Measurements from ENCODE around the gene MBNL2. TPM values are rescaled to one million over a fixed set of nuclear protein-coding genes. Genes with fewer than 3 reads are reported as not detected.
A peak's percentile ranks its signal among the peaks of the same experiment; 100 is the strongest.

The MBNL2 gene
- total RNA-seq, 1 donor from 2014 or later = 78.3 TPM

DNA sequence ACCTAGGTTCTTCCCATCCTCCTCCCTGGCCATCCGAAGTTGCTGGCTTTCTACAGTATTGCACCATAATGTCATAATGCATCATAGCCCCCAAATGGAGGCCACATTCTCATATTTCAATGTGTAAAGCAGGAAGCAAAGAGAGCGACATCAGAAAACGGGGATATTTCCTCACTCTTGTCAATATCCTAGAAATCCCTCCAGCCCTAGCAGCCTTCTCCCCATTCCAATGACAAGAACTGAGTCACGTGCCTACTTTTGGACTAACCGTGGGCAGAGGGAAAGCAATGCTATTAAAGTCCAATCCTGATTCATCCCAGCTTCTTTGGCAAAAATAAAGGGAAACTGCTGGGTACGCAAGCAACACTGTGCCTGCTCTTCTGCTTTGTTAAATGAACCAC, 207.5 kb downstream of the MBNL2 start:
- no peak for DNase-seq

DNA sequence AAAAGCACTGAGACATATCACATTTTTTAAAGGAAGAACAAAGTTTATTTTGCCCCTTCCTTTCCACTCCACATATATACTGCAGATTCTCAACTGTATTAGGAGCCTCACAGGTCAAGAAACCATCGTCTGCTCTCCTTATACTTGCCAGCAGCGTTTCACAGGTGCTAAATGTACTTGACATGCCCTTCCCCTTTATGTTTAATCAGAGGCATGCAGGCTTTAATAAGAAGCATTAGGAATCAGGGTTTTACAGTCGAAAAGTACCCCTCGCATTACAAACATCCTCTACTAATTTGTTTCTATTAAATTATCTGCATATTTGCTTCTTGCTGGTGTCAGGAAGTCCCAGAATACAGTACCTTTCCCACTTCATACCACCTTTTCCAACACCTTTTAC, 208.2 kb downstream of the MBNL2 start:
- DNase-seq = no peak

DNA sequence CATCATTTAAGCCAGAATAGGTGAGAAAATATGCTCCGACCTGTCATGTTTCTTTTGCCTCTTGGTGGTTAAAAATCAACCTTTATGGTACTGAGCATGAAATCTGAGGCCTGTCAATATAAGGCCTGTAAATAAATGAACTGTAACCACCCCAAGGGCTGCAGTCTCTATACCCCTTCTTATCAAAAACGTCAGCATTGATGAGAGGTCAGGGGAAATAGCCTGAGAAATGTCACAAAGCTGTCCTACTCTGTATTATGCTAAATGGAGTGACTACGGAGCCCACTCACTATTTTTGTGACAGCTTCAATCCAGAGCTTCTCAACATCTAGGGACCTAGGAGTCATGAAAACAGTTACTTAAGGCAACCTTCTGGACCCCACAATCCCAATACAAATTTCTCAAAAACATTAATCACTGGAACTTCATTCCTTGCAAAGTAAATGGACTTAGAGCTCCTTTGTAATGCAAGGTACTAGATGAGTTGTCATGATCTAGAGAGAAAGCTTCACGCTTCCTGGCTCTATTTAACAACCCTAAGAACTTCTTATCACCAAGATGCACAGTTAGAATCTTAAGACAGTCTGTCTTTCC, 209.1 kb downstream of the MBNL2 start:
- DNase-seq = no peak

DNA sequence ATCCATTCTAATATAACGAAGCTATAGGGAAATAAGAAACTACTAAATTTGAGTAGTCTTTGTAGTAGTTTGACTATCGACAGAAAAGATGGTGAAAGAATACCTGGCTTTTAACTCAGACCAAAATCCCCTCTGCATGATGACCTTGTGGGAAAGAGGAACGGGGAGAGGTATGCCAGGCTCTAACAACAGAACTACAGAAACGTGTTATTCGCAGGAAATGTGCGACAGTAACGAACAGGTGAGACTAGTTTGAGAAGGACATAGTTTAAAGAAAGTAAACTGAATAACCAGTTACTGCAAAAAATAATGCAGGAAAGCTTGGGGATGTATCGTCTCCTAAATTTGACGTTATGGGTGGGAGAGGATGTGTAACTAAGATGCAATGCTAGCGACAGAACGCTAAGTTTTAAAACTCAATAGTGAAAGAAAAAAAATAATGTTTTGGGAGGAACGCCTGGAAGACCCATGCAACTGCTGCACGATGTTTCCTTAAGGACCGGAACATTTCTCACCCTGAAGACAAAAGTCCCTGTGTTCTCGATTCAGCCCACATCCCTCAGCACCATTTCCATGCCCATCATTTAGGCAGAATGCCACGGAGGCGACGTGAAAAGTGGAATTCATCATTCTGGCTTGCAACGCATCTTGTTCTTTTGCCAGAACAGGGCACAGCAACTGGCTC, 210.2 kb downstream of the MBNL2 start:
- DNase-seq = peak; percentile 7

DNA sequence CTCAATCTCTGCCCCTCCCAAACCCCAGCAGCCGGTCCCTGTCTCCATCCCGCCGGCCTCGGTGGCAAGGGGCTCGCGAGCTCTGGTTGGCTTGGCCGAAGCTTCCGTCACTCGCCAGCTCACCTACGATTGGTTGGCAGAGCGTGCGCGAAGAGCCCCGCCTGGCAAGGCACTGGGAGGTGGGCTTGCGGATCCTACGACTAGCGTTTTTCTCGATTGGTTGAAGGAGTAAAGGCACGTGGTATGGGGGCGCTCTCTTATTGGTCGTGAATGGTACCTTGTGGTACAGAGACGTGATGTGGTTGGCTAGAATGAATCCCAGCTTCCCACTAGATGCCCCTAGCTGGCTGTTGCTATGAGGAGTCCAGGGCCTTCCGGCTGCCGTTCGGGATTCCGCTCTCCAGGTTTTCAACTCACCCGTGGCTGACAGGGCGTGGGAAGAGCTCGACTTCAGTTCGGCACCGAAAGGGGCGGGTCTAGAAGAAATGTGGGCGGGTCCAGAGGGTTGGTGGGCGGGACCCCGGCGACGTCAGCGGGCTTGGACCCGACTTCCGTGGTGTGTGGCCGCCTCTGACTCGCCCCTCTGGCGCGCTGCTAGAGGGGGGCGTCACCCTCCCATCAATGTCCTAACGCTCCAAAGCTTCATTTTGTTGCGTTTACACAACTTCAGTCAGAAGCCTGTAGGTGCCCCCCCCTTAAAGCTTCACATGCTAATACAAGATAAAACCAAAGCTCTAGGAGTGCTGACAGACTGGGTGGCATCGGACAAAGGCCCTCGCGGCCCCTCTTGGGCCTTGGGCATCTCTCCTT, 211.0 kb downstream of the MBNL2 start:
- DNase-seq = peak; percentile 100

DNA sequence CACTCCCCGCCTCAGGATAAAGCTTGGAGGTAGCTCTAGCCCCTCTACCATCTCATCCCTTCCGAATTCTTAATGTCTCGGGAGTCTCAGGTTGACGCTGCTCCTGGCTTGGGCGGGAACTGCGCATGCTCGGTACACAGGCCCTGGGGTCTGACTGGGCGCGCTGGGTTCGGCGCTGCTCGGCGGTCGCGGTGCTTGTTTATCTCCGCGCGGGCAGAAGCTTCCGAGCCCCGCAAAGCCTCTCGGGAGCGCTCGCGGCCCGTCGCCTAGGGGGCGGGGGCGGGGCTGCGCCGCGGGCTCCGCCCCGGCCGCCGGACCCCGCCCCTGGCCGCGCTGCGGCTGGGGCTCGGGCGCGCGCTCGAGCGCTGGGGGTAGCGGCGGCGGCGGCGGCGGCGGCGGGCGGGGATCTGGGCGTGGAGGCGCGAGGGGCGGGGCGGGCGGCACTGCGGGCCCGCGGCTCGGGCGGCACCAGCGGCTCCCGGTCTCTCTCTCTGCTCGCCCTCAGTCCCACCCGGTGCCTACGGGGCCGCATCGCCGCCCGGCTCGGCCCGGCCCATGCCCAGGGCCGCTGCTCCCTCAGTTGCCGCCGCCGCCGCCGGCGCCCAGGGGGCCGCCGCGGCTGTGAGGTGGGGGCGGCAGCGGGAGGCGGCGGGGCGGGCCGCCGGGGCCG, 211.7 kb downstream of the MBNL2 start, which contains the start of gene RAP2A:
TSS of gene RAP2A (plus strand) at position 443 of the 670 bp plus-strand sequence. CDS start 302 bp downstream, outside the sequence.
- peak; percentile 95 for DNase-seq

DNA sequence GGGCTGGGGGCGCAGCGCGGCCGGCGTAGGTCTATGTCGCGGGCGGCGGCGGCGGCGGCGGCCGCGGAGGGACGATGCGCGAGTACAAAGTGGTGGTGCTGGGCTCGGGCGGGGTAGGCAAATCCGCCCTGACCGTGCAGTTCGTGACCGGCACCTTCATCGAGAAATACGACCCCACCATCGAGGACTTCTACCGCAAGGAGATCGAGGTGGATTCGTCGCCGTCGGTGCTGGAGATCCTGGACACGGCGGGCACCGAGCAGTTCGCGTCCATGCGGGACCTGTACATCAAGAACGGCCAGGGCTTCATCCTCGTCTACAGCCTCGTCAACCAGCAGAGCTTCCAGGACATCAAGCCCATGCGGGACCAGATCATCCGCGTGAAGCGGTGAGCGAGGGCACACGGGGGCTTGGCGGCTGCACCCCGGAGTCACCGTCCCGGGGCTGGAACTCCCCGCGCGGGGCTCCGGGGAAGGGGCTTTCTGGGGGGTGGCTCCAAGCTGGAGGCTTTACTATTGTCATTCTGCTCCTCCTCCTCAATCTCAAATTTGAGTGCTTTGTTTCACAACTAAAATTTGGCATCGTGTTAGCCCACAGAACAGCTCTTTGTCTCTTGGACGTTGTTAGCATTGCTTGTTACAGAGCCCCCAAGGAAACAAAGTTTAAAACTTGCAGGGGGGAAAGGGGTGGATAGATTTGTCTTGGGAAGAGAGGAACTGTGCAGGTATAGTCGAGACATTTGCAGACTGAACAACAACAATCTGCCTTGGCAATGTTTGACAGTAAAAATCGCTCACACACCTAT, 212.5 kb downstream of the MBNL2 start:
- peak; percentile 49 for DNase-seq

DNA sequence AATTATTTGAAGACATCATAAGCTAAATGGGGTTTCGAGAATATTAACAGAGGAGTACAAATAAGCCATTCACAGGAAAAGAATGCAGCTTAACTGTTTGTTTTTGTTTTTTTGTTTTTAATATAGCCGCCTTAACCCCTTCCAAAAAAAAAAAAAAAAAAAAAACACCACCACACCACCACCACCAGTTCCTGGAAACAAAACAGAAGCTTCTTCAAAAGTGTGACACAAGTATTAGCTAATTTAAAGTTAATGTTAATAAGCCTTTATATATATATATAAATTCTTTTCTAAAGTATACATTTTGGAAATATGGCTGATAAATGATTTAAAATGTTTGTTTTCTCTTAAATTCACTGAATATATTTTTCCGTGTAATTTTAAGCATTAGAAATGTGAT, 213.2 kb downstream of the MBNL2 start:
- peak; percentile 6 for DNase-seq

DNA sequence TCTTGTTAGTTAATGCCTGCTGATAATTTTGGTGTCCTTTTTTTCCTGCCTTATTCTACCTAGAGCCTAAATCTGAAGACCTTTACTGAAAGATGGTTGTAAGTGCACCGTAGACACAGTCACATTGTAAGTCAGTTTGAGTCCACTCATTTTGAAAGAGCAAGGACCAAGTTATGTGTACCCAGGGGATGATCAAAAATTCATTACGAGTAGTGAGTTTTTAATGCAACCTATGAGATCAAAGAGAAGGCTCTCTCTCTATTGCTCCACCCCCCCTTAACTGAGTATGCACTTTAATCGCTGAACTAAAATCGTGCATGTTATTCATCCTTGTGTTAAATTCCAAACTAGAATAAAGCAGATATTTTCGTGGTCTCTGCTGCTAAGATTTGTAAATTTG, 213.7 kb downstream of the MBNL2 start:
- DNase-seq = peak; percentile 18

DNA sequence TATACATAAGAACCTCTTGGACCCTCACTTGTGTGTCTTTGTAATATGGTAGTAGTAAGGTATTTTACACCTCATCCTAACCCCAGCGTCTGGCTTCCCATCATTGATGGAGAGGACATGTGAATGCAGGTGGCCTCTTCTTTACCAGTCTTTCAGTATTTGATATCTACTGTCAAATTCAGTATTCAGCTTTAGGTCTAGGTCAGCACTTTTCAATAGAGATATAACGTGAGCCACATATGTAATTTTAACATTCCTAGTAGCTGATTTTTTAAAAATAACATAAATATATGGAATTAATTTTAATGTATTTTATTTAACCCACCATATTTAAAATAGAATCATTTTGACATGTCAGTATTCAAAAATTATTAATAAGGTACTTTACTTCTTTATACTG, 214.7 kb downstream of the MBNL2 start:
- no peak for DNase-seq

DNA sequence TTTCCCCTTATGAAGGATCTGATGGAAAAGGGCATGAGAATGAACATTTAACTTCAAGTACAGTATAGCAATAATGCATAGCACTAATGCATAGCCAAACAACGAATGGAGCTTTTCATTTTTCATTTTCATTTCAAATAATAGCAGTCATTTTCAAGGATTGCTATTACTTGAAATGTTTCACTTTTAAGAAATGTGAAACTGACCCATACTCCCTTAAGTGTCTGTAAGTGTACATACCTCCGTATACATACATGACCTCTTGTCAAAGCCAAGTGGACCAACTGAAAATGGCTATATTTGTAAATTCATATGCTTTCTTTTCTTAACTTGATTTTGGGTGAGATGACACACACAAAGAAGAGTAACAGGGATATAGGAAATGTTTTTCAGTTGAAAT, 215.6 kb downstream of the MBNL2 start:
- no peak for DNase-seq

DNA sequence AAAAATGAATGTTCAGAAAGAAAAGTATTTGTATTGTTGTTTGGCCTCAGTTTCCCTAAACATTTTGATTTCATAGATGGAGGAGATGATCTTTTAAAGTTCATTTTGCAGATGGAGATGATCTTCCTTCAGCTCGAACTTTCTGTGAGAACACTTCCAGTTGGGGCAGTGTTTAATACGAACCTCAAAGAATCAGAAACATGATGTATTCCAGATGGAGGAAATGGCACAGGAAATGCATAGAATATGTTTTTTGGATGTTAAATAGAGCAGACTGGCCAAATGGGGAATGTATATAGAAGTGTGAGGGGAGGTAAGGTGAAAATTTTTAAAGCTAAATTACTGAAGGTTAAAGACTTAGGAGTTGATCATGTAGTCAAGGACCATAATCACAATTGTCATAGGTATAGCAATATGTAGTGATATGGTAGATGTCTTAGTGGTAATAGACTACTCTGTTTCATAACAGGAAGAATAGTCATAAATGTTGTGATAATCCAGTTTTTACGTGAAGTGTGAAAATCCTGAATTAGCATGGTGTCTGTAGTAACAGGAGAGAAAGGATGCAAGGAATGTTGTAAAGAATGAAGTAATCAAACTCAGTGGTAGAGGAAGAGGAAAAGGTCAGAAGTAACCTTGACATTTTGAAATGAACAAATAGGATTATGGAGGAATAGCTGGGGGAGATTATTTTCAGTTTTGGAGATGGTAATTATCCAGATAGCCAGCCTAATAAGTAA, 216.9 kb downstream of the MBNL2 start:
- DNase-seq = peak; percentile 10

DNA sequence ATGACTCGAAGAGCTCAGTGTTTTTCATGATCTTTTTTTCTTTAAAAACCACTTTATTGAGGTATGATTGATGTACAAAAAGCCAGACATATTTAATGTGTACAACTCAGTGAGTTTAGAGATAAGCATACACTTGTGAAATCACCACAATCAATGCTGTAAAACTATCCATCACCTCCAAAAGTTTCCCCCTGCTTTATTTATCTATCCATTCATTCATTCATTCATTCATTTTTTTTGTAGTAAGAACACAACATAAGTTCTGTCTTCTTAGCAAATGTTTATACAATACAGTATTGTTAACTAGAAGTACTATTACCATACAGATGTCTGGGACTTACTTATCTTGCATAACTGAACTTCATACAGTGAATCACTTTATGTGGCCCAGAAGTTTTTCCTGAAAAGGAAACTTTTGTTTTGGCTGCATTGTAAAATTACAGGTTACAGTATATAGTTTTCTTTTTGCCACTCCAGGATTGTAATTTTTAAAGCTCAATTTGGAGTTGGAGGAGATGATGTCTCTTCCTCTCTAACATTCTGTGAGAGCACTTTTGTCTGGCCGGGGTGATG, 218.6 kb downstream of the MBNL2 start:
- DNase-seq = no peak

DNA sequence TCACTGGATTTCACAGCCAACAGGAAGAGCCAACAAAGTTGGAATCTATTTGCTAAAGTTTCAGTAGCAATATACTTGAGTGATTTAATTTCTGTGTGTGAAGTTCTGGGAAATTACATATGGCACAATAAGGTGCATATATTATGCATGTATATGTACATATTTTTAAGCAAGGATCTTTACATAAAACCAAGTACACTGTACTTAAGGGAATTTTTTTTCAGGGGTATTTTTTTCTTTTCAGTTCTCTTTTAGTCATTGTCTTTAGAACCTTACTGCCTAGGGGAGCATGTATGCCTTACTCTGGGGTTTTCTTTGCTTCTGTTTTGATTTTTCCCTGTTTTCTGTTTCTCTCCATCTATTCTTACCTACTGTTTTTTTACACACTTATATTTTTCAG, 219.2 kb downstream of the MBNL2 start:
- DNase-seq = no peak

Other genes with a start within 250 kb of the MBNL2 start
- gene OXGR1, start 227.9 kb upstream of the MBNL2 start, total RNA-seq = not detected in 2 replicates
- 61.1 and 63.6 TPM in 2 replicates for gene RAP2A, start 211.8 kb downstream of the MBNL2 start, total RNA-seq

Measured in dermis blood vessel endothelial cell (primary cell).